Measurements from ENCODE around the gene FAM81B. TPM values are rescaled to one million over a fixed set of nuclear protein-coding genes. Genes with fewer than 3 reads are reported as not detected.
"Not testable (repeated sequence)": the region's sequence is repeated elsewhere in the genome, so short reads cannot be mapped to it uniquely, and the experiment has no call there.

FAM81B gene, protein sequence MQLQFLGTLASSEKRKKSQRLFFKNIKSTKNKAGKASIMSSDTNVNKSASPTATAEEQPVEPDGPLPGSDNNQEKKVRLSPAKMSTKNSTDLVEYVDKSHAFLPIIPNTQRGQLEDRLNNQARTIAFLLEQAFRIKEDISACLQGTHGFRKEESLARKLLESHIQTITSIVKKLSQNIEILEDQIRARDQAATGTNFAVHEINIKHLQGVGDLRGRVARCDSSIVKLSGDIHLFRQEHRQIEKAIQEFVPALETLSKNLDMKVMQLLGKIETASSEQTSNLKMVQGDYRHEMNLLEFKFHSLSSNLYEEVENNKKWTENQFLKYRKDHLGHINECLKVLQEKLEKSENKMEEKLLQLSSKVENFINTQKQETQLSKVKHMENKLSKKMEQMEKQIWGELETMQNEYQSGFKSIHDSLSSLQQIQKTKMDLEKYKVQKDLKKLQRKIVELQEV
- not detected in 2 replicates for total RNA-seq

GRCh38 chr5:95390812-95391492 is at the start of gene FAM81B:
Gene FAM81B (plus strand): TSS chr5:95391366. CDS start chr5:95391390, 24 bp downstream.
- no peak for DNase-seq (ENCODE audit: low spot score)
- intact Hi-C loops (cut with micrococcal nuclease) = no loop called here
- Mint-ChIP-seq H3K36me3 (ENCODE audit: low read depth) (no peaks in the 10 kb centered on the region), H3K4me3 (no peak within 1 kb of the TSS), H3K9me3 (no peaks in the 10 kb centered on the region), H3K4me1 (ENCODE audit: low read depth) (no peaks in the 10 kb centered on the region), H3K27ac (no peak within 1 kb of the TSS), H3K27me3 (ENCODE audit: insufficient read depth) (peaks cover 6% of the 10 kb centered on the region)

DNA sequence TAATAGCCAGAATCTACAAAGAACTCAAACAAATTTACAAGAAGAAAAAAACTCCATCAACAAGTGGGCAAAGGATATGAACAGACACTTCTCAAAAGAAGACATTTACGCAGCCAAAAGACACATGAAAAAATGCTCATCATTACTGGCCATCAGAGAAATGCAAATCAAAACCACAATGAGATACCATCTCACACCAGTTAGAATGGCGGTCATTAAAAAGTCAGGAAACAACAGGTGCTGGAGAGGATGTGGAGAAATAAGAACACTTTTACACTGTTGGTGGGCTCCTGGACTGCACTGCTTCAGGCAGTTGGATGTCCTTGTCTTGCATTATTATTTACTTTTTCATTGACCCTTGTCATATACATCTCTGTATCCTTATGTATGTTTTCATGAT is 49.7 kb upstream of the FAM81B start:
- H3K27ac Mint-ChIP-seq; H3K4me1 Mint-ChIP-seq (ENCODE audit: low read depth); H3K27me3 Mint-ChIP-seq (ENCODE audit: insufficient read depth); H3K4me3 Mint-ChIP-seq; H3K36me3 Mint-ChIP-seq (ENCODE audit: low read depth); intact Hi-C loops (cut with micrococcal nuclease); DNase-seq (ENCODE audit: low spot score); H3K9me3 Mint-ChIP-seq: not testable (repeated sequence)

DNA sequence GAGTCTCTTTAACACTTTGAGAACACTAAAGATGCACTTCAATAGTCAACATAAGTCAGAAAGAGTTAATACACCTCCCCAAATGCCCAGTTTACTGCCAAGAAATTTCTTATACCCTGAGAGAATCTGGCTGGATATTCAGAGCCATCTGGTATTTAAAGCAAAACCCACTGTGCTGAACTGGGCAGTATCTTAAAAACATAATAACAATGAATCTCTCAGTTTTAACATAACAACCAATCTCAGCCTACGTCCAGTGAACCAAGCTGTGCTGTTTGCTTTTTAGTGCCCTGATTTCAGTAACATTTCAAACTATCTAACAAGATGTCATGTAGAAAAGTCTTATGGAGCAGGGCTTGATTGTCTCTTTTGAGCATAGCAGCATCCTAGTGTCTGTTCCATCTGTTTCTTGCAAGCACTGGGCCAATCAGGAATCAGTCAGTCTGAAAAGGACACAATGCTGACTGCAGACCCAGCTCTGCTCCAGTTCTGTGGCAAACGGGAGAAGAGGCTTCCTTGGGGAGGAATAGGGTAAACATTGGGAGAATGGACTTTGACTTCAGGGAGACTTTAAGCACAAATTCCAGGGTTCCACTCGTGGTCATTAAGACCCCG is 43.6 kb upstream of the FAM81B start:
- H3K9me3 Mint-ChIP-seq = peaks cover 7% of the 10 kb centered on the region
- no peaks in the 10 kb centered on the region for H3K27me3 Mint-ChIP-seq (ENCODE audit: insufficient read depth)
- H3K36me3 Mint-ChIP-seq (ENCODE audit: low read depth) = no peaks in the 10 kb centered on the region
- H3K27ac Mint-ChIP-seq = no peak overlapping the region
- H3K4me1 Mint-ChIP-seq (ENCODE audit: low read depth) = no peaks in the 10 kb centered on the region
- DNase-seq (ENCODE audit: low spot score) = no peak
- intact Hi-C loops (cut with micrococcal nuclease) = no loop called here
- H3K4me3 Mint-ChIP-seq = no peak overlapping the region

DNA sequence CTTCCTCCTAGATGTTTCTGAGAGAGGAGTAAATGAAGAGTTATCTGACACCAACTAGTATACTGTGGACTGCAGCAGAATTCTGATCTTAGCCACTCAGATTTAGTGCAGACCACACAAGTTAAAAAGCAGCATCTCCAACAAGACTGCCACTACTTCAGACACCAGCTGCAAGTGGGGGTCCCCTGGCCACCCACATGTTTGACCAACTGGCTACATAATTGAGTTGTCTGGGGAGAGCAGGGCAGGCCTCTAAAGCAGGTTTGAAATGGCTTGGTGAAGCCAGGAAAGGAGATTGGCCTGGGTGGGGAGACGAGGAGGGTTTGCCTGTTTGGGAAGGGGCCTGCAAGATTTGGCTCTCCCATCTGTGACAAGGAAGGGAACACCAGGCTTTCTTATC is 40.5 kb upstream of the FAM81B start:
- H3K9me3 Mint-ChIP-seq = no peaks in the 10 kb centered on the region
- H3K27me3 Mint-ChIP-seq (ENCODE audit: insufficient read depth) = no peaks in the 10 kb centered on the region
- intact Hi-C loops (cut with micrococcal nuclease) = no loop called here
- no peak overlapping the region for H3K27ac Mint-ChIP-seq
- DNase-seq (ENCODE audit: low spot score) = no peak
- H3K4me3 Mint-ChIP-seq = no peak overlapping the region
- H3K4me1 Mint-ChIP-seq (ENCODE audit: low read depth) = no peaks in the 10 kb centered on the region
- H3K36me3 Mint-ChIP-seq (ENCODE audit: low read depth) = no peaks in the 10 kb centered on the region

DNA sequence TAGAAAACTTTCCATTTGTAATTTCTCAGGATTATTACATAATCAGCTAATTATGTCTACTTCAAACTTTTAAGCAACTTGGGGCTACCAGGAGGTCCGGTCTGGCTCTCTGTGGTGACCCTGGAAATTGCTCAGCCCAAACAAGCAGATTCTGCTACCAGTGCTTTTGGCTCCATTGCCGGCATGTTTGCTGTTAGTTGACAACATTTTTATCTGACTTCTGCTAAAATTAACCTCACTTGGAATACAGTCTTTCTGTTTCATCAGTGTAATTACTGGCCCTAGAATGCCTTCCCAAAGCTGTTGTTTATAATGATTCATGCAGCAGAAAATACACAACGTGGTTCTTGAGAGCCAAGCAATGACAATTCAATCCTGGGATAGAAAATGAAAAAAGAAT is 38.5 kb upstream of the FAM81B start:
- H3K27me3 Mint-ChIP-seq (ENCODE audit: insufficient read depth) = no peaks in the 10 kb centered on the region
- intact Hi-C loops (cut with micrococcal nuclease) = no loop called here
- H3K27ac Mint-ChIP-seq = no peak overlapping the region
- no peak for DNase-seq (ENCODE audit: low spot score)
- H3K4me3 Mint-ChIP-seq = no peak overlapping the region
- no peaks in the 10 kb centered on the region for H3K9me3 Mint-ChIP-seq
- no peaks in the 10 kb centered on the region for H3K4me1 Mint-ChIP-seq (ENCODE audit: low read depth)
- H3K36me3 Mint-ChIP-seq (ENCODE audit: low read depth) = no peaks in the 10 kb centered on the region

DNA sequence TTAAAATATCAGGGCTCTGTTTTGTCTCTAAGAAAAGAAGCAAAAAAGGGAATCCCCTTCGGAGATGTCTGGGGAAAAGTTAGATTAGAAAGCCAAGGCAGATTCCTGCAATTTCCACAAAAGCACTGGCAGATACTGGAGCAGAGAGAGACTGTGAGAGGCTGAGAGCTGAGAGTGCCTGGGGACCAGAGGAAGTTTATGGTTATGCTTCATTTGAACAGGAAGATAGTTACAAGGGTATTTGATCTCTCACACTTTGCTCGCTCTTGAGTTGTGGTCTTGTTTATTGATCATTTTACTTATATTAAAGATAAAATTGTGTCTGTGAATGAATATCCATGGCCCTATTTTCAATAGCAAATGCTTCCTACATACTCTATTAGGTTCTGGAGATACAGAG is 32.8 kb upstream of the FAM81B start:
- no peak for DNase-seq (ENCODE audit: low spot score)
- no peaks in the 10 kb centered on the region for H3K27me3 Mint-ChIP-seq (ENCODE audit: insufficient read depth)
- no peak overlapping the region for H3K27ac Mint-ChIP-seq
- H3K4me1 Mint-ChIP-seq (ENCODE audit: low read depth) = no peaks in the 10 kb centered on the region
- H3K9me3 Mint-ChIP-seq = no peaks in the 10 kb centered on the region
- intact Hi-C loops (cut with micrococcal nuclease) = no loop called here
- H3K36me3 Mint-ChIP-seq (ENCODE audit: low read depth) = no peaks in the 10 kb centered on the region
- H3K4me3 Mint-ChIP-seq = no peak overlapping the region

DNA sequence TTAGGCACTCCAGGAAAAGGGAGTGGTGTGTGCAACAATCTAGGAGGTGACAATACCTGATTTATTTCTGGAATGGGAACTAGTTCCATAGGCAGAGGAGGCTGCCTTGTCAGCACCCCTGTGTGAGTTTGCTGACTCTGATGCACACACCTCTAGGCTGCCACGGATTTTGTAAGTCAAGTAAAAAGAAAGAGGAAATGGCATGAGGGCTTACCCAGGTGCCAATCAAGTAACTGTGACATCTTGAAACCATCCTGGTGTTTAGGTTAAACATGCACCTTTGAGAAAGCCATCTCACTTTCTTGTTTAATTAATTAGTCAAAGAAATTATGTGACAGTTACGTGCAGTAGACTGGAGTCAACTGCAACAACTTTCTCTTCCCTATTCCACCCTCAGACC is 32.3 kb upstream of the FAM81B start:
- Mint-ChIP-seq H3K36me3 (ENCODE audit: low read depth) (no peaks in the 10 kb centered on the region), H3K4me3 (no peak overlapping the region), H3K27ac (no peak overlapping the region), H3K9me3 (no peaks in the 10 kb centered on the region), H3K27me3 (ENCODE audit: insufficient read depth) (no peaks in the 10 kb centered on the region), H3K4me1 (ENCODE audit: low read depth) (no peaks in the 10 kb centered on the region)
- intact Hi-C loops (cut with micrococcal nuclease) = no loop called here
- DNase-seq (ENCODE audit: low spot score) = no peak

- DNase-seq (ENCODE audit: low spot score); H3K4me1 Mint-ChIP-seq (ENCODE audit: low read depth); intact Hi-C loops (cut with micrococcal nuclease); H3K36me3 Mint-ChIP-seq (ENCODE audit: low read depth); H3K27ac Mint-ChIP-seq; H3K27me3 Mint-ChIP-seq (ENCODE audit: insufficient read depth); H3K4me3 Mint-ChIP-seq; H3K9me3 Mint-ChIP-seq: not testable (repeated sequence)
Measured at GRCh38 chr5:95360667-95361066, 30.5 kb upstream of the FAM81B start.

- no peaks in the 10 kb centered on the region for H3K9me3 Mint-ChIP-seq
- no peaks in the 10 kb centered on the region for H3K4me1 Mint-ChIP-seq (ENCODE audit: low read depth)
- no peaks in the 10 kb centered on the region for H3K36me3 Mint-ChIP-seq (ENCODE audit: low read depth)
- intact Hi-C loops (cut with micrococcal nuclease) = no loop called here
- no peak overlapping the region for H3K27ac Mint-ChIP-seq
- no peak overlapping the region for H3K4me3 Mint-ChIP-seq
- DNase-seq (ENCODE audit: low spot score) = no peak
- H3K27me3 Mint-ChIP-seq (ENCODE audit: insufficient read depth) = peaks cover 4% of the 10 kb centered on the region
Measured at GRCh38 chr5:95365302-95366095, 25.7 kb upstream of the FAM81B start.

GRCh38 chr5:95369782-95370181 is 21.4 kb upstream of the FAM81B start:
- Mint-ChIP-seq H3K9me3 (no peaks in the 10 kb centered on the region), H3K4me1 (ENCODE audit: low read depth) (no peaks in the 10 kb centered on the region), H3K36me3 (ENCODE audit: low read depth) (no peaks in the 10 kb centered on the region), H3K4me3 (no peak overlapping the region), H3K27me3 (ENCODE audit: insufficient read depth) (peaks cover 4% of the 10 kb centered on the region), H3K27ac (no peak overlapping the region)
- intact Hi-C loops (cut with micrococcal nuclease) = no loop called here
- DNase-seq (ENCODE audit: low spot score) = no peak

DNA sequence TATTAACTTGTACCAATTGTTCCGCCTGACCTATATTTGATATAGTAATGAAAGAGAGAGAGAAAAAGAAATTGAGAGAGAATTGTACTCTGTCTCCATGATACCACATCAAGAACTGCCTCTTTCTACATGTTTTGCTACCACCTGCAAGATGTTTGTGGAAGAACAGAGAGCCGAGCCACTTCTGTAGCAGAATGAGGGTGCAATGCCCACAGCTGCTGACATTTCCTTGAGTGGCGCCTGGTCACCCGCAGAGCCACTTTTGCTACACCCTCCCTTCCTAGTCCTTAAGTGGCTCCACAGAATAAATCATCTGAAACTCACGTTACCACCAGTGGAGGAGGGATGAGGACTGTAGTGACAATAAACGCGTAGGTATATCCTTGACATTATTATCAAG is 17.1 kb upstream of the FAM81B start:
- Mint-ChIP-seq H3K27me3 (ENCODE audit: insufficient read depth) (peaks cover 6% of the 10 kb centered on the region), H3K4me3 (no peak overlapping the region), H3K36me3 (ENCODE audit: low read depth) (no peaks in the 10 kb centered on the region), H3K9me3 (no peaks in the 10 kb centered on the region), H3K27ac (no peak overlapping the region), H3K4me1 (ENCODE audit: low read depth) (no peaks in the 10 kb centered on the region)
- intact Hi-C loops (cut with micrococcal nuclease) = no loop called here
- no peak for DNase-seq (ENCODE audit: low spot score)

GRCh38 chr5:95375591-95375990 is 15.6 kb upstream of the FAM81B start:
- H3K4me1 Mint-ChIP-seq (ENCODE audit: low read depth) = no peaks in the 10 kb centered on the region
- H3K9me3 Mint-ChIP-seq = no peaks in the 10 kb centered on the region
- H3K4me3 Mint-ChIP-seq = no peak overlapping the region
- no peak for DNase-seq (ENCODE audit: low spot score)
- H3K36me3 Mint-ChIP-seq (ENCODE audit: low read depth) = no peaks in the 10 kb centered on the region
- H3K27me3 Mint-ChIP-seq (ENCODE audit: insufficient read depth) = peaks cover 2% of the 10 kb centered on the region
- intact Hi-C loops (cut with micrococcal nuclease) = no loop called here
- no peak overlapping the region for H3K27ac Mint-ChIP-seq

DNA sequence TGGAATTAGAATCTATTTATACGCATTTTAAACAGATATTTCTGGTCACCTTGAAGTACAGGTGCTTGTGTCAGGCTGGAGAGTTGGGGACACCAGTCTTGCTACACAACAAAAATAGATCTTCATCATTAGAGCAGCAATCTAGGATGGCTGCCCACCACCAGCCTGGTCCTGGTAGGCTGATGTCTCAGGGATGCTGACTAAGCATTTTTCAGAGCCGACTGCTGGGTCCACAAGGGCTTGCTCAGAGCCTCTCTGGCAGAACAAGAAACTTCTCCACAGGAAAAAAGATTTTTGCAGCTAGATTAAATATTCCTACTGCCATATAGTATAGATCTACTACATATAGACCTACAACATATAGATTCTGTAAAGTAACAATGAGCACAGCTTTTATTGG is 12.0 kb upstream of the FAM81B start:
- H3K36me3 Mint-ChIP-seq (ENCODE audit: low read depth) = no peaks in the 10 kb centered on the region
- no peak for DNase-seq (ENCODE audit: low spot score)
- H3K9me3 Mint-ChIP-seq = no peaks in the 10 kb centered on the region
- no peak overlapping the region for H3K27ac Mint-ChIP-seq
- intact Hi-C loops (cut with micrococcal nuclease) = no loop called here
- H3K4me1 Mint-ChIP-seq (ENCODE audit: low read depth) = no peaks in the 10 kb centered on the region
- H3K4me3 Mint-ChIP-seq = no peak overlapping the region
- H3K27me3 Mint-ChIP-seq (ENCODE audit: insufficient read depth) = peaks cover 6% of the 10 kb centered on the region
